Natural killer cell treated with Interleukin-12 subunit alpha and Interleukin-12 subunit beta and Interleukin-15 and Interleukin-18, amount 100 ng/mL, for 72 hours (primary cell): ENCODE data around the gene PTPRT. TPM values are rescaled to one million over a fixed set of nuclear protein-coding genes. Genes with fewer than 3 reads are reported as not detected.

Experiments used
- ATAC-seq, 2 donors: fragments of 150-1000 bp; cut with Tn5 transposase in 1 of 2; sonication (Bioruptor Pico), chemical (Tn5 transposase) in 1 of 2; 2 replicates each; pipeline ENCODE4 v1.10.0; 2021
- DNase-seq: peaks from one replicate; pipeline ENCODE4 v3.0.0; 2022; ENCODE audit warnings: low spot score
- H3K27ac Mint-ChIP-seq, 2 donors: 1 replicate in 1 of 2; 2 replicates in 1 of 2; pipeline ENCODE4 v1.8.0; 2022; ENCODE audit warnings: mixed read lengths in 2 of 2, mild to moderate bottlenecking in 1 of 2, moderate library complexity in 1 of 2
- H3K27me3 Mint-ChIP-seq, 2 donors: 1 replicate in 1 of 2; 2 replicates in 1 of 2; pipeline ENCODE4 v1.8.0; 2022; ENCODE audit warnings: mixed read lengths in 2 of 2
- H3K36me3 Mint-ChIP-seq: one replicate; pipeline ENCODE4 v1.8.0; 2022; ENCODE audit warnings: mixed read lengths
- H3K4me1 Mint-ChIP-seq, 2 donors: 1 replicate in 1 of 2; 2 replicates in 1 of 2; pipeline ENCODE4 v1.8.0; 2022; ENCODE audit warnings: low read depth in 2 of 2, mixed read lengths in 2 of 2, mild to moderate bottlenecking in 1 of 2
- H3K4me3 Mint-ChIP-seq: one replicate; pipeline ENCODE4 v1.8.0; 2022; ENCODE audit warnings: mixed read lengths
- H3K9me3 Mint-ChIP-seq: 2 replicates; pipeline ENCODE4 v1.8.0; 2022; ENCODE audit warnings: mixed read lengths
- total RNA-seq, 2 donors: library from RNA; stranded (reverse); gene quantifications; one replicate each; pipeline ENCODE4 v1.2.3, GENCODE V29; 2022

The PTPRT gene
- total RNA-seq, 2 donors from 2014 or later, result not detected

- Mint-ChIP-seq H3K9me3 (peaks cover 14% of the 10 kb centered on the region), H3K36me3 (no peaks in the 10 kb centered on the region), H3K4me1 (no peaks in the 10 kb centered on the region), H3K27ac (no peak overlapping the region), H3K27me3 (no peaks in the 10 kb centered on the region), H3K4me3 (no peak overlapping the region)
- ATAC-seq (no peak), DNase-seq (no peak)
Observed at GRCh38 chr20:42181064-42181463, 1008.6 kb downstream of the PTPRT start.

GRCh38 chr20:42179768-42180167, 1009.9 kb downstream of the PTPRT start:
- H3K4me1 Mint-ChIP-seq, result no peaks in the 10 kb centered on the region
- H3K27ac Mint-ChIP-seq, result no peak overlapping the region
- no peaks in the 10 kb centered on the region for H3K36me3 Mint-ChIP-seq
- H3K27me3 Mint-ChIP-seq, result no peaks in the 10 kb centered on the region
- H3K9me3 Mint-ChIP-seq, result peaks cover 11% of the 10 kb centered on the region
- H3K4me3 Mint-ChIP-seq, result no peak overlapping the region
- DNase-seq (no peak), ATAC-seq (no peak)

- no peak for ATAC-seq
Observed at GRCh38 chr20:42173440-42173839, 1016.3 kb downstream of the PTPRT start.

GRCh38 chr20:42164121-42164890, 1025.4 kb downstream of the PTPRT start:
- Mint-ChIP-seq H3K4me1 (no peaks in the 10 kb centered on the region), H3K9me3 (peaks cover 2% of the 10 kb centered on the region), H3K27me3 (peaks cover 0 to 5% of the 10 kb centered on the region in 2 donors), H3K36me3 (no peaks in the 10 kb centered on the region), H3K27ac (no peak overlapping the region), H3K4me3 (no peak overlapping the region)
- ATAC-seq (no peak), DNase-seq (no peak)

More at GRCh38 chr20:42173440-42173839, 1016.3 kb downstream of the PTPRT start:
- DNase-seq, result no peak
- no peak overlapping the region for H3K27ac Mint-ChIP-seq
- H3K4me3 Mint-ChIP-seq, result no peak overlapping the region
- no peaks in the 10 kb centered on the region for H3K36me3 Mint-ChIP-seq
- peaks cover 3% of the 10 kb centered on the region for H3K9me3 Mint-ChIP-seq
- no peaks in the 10 kb centered on the region for H3K27me3 Mint-ChIP-seq
- no peaks in the 10 kb centered on the region for H3K4me1 Mint-ChIP-seq

- DNase-seq (no peak), ATAC-seq (peak in 1 of 2 donors; percentile 45)
- H3K27me3 Mint-ChIP-seq, result peaks cover 0 to 5% of the 10 kb centered on the region in 2 donors
- H3K4me3 Mint-ChIP-seq, result no peak overlapping the region
- H3K36me3 Mint-ChIP-seq, result no peaks in the 10 kb centered on the region
- H3K9me3 Mint-ChIP-seq, result no peaks in the 10 kb centered on the region
- no peak overlapping the region for H3K27ac Mint-ChIP-seq
- H3K4me1 Mint-ChIP-seq, result no peaks in the 10 kb centered on the region
Observed at GRCh38 chr20:42161228-42161829, 1028.4 kb downstream of the PTPRT start.

GRCh38 chr20:42159808-42160207, 1029.9 kb downstream of the PTPRT start:
- Mint-ChIP-seq H3K27me3 (peaks cover 0 to 5% of the 10 kb centered on the region in 2 donors), H3K4me1 (no peaks in the 10 kb centered on the region), H3K9me3 (no peaks in the 10 kb centered on the region), H3K27ac (no peak overlapping the region), H3K36me3 (no peaks in the 10 kb centered on the region), H3K4me3 (no peak overlapping the region)
- no peak for DNase-seq
- ATAC-seq, result no peak

- no peaks in the 10 kb centered on the region for H3K9me3 Mint-ChIP-seq
- no peaks in the 10 kb centered on the region for H3K36me3 Mint-ChIP-seq
- ATAC-seq (no peak), DNase-seq (no peak)
- peaks cover 0 to 5% of the 10 kb centered on the region in 2 donors for H3K27me3 Mint-ChIP-seq
- no peak overlapping the region for H3K27ac Mint-ChIP-seq
- no peak overlapping the region for H3K4me3 Mint-ChIP-seq
- no peaks in the 10 kb centered on the region for H3K4me1 Mint-ChIP-seq
Observed at GRCh38 chr20:42158272-42158671, 1031.4 kb downstream of the PTPRT start.

GRCh38 chr20:42155586-42155985, 1034.1 kb downstream of the PTPRT start:
- peaks cover 0 to 5% of the 10 kb centered on the region in 2 donors for H3K27me3 Mint-ChIP-seq

GRCh38 chr20:42152575-42152974, 1037.1 kb downstream of the PTPRT start:
- H3K4me3 Mint-ChIP-seq, result no peak overlapping the region
- H3K27me3 Mint-ChIP-seq, result no peaks in the 10 kb centered on the region
- H3K36me3 Mint-ChIP-seq, result no peaks in the 10 kb centered on the region
- DNase-seq (no peak), ATAC-seq (no peak)
- H3K4me1 Mint-ChIP-seq, result no peaks in the 10 kb centered on the region
- no peak overlapping the region for H3K27ac Mint-ChIP-seq
- H3K9me3 Mint-ChIP-seq, result peaks cover 7% of the 10 kb centered on the region

More at GRCh38 chr20:42155586-42155985, 1034.1 kb downstream of the PTPRT start:
- Mint-ChIP-seq H3K9me3 (peaks cover 7% of the 10 kb centered on the region), H3K36me3 (no peaks in the 10 kb centered on the region), H3K27ac (no peak overlapping the region), H3K4me3 (no peak overlapping the region), H3K4me1 (no peaks in the 10 kb centered on the region)
- DNase-seq (no peak), ATAC-seq (no peak)

GRCh38 chr20:42150230-42150629, 1039.5 kb downstream of the PTPRT start:
- H3K9me3 Mint-ChIP-seq, result peaks cover 10% of the 10 kb centered on the region
- no peak overlapping the region for H3K4me3 Mint-ChIP-seq
- DNase-seq (no peak), ATAC-seq (no peak)
- no peaks in the 10 kb centered on the region for H3K4me1 Mint-ChIP-seq
- no peaks in the 10 kb centered on the region for H3K27me3 Mint-ChIP-seq
- no peaks in the 10 kb centered on the region for H3K36me3 Mint-ChIP-seq
- H3K27ac Mint-ChIP-seq, result no peak overlapping the region

- ATAC-seq (no peak), DNase-seq (no peak)
- H3K4me1 Mint-ChIP-seq, result no peaks in the 10 kb centered on the region
- no peak overlapping the region for H3K27ac Mint-ChIP-seq
- no peaks in the 10 kb centered on the region for H3K9me3 Mint-ChIP-seq
- H3K36me3 Mint-ChIP-seq, result no peaks in the 10 kb centered on the region
- H3K4me3 Mint-ChIP-seq, result no peak overlapping the region
- peaks cover 0 to 2% of the 10 kb centered on the region in 2 donors for H3K27me3 Mint-ChIP-seq
Observed at GRCh38 chr20:42138729-42139128, 1051.0 kb downstream of the PTPRT start.

GRCh38 chr20:42134265-42135098, 1055.2 kb downstream of the PTPRT start:
- DNase-seq (no peak), ATAC-seq (peak; percentile 9 to 22)
- Mint-ChIP-seq H3K9me3 (no peaks in the 10 kb centered on the region), H3K36me3 (no peaks in the 10 kb centered on the region), H3K27me3 (peaks cover 2 to 9% of the 10 kb centered on the region in 2 donors), H3K27ac (no peak overlapping the region), H3K4me1 (no peaks in the 10 kb centered on the region), H3K4me3 (no peak overlapping the region)

GRCh38 chr20:42130810-42131596, 1058.7 kb downstream of the PTPRT start:
- ATAC-seq (no peak), DNase-seq (no peak)
- Mint-ChIP-seq H3K4me3 (no peak overlapping the region), H3K36me3 (no peaks in the 10 kb centered on the region), H3K27ac (no peak overlapping the region), H3K4me1 (no peaks in the 10 kb centered on the region), H3K27me3 (peaks cover 2 to 9% of the 10 kb centered on the region in 2 donors), H3K9me3 (no peaks in the 10 kb centered on the region)
